GM19238 (cell line): ENCODE measurements around the gene CDK7.

Experiments used
- DNase-seq: peaks from one replicate; pipeline ENCODE4 v3.0.0; 2011; ENCODE audit warnings: low spot score; ENCODE audit not compliant: insufficient read length

The CDK7 gene

GRCh38 chr5:69292306-69292705 is 57.6 kb downstream of the CDK7 start:
- DNase-seq: no peak

GRCh38 chr5:69293882-69294281 is 59.2 kb downstream of the CDK7 start:
- DNase-seq: no peak

GRCh38 chr5:69295088-69295754 is 60.5 kb downstream of the CDK7 start:
- DNase-seq: no peak

DNA sequence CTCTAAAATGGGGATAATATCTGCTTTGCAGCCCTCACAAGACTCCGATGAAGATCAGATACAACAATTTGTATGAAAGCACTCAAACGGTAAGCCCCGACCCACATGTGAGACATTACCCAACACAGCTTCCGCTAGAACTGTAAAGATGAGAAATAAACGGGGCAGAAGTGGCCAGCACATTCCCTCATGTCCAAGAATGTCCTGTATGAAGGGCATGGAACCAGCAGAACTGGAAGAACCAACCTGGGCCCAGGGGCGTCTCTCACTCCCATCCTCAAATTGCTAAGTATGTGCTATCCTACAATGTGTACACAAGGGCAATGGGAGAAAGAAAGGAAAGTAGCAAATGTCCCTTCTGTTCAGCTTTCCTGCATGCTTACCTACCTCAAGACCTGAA is 64.9 kb downstream of the CDK7 start:
- no peak for DNase-seq

DNA sequence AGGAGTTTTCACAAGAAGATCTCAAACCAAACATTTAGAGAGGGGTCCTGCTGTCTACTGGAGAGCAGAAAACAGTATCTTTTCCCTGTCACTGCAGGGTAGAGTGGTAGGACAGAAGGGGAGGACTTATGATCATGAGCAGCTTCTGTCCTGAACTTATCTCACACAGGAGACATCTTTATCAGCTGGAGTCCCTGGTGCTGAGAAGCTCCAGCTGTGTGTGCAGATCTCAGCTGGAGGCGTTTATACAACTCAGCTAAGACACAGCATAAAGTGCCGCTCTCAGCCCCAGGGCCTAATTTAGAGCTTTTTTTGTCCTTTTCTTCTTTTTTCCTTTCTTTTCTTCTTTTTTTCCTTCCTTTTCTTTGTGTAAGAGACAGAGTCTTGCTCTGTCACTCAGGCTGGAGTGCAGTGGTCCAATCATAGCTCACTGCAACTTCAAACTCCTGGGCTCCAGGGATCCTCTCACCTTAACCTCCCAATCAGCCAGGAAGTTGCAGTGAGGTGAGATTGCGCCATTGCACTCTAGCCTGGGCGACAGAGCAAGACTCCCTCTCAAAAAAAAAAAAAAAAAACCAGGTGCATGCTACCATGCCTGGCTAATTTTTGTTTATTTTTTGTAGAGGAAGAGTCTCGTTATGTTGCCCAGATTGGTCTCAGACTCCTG is 66.0 kb downstream of the CDK7 start:
- DNase-seq: no peak

DNA sequence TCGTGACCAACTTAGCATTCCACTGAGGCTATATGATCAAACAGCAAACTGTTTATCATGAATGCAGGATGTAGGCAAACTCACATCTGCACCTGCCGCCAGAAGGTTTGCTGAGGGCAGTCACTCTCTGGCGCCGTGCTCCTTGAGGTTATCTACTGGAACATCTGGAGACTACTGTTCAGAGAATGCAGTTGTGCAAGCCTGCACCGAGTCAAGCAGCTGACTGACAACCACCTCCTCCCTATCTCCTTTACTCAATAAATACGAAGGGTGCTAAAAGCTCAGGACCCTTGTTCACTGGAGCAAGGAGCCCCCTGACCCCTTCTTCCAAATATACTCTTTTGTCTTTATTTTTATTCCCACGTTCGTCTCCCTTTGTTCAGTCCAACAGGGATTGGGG is 70.8 kb downstream of the CDK7 start:
- DNase-seq: no peak

DNA sequence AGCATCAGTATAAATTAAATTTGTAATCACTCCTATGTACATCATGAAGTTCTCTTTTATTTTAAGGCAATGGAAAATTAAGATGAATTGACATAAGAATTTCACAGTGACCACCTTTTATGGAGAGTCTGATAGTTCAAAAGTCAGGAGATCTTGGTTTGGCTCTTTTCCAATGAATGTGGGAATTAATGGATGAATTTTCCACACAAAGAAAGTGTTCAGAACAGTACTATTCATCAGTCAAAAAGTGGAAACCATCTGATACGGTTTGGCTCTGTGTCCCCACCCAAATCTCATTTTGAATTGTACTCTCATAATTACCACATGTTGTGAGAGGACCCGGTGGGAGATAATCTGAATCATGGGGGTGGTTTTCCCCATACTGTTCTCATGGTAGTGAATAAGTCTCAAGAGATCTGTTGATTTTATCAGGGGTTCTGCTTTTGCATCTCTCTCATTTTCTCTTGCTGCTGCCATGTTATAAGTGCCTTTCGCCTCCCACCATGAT is 73.4 kb downstream of the CDK7 start:
- no peak for DNase-seq

DNA sequence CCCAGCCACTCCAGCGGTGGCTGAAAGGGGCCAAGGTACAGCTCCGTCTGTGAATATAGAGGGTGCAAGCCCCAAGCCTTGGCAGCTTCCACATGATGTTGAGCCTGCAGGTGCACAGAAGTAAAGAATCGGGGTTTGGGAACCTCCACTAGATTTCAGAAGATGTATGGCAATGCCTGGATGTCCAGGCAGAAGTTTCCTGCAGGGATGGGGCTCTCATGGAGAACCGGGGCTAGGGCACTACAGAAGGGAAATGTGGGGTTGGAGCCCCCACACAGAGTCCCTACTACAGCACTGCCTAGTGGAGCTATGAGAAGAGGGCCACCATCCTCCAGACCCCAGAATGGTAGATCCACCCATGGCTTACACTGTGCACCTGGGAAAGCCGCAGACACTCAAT is 74.7 kb downstream of the CDK7 start:
- DNase-seq: no peak

DNA sequence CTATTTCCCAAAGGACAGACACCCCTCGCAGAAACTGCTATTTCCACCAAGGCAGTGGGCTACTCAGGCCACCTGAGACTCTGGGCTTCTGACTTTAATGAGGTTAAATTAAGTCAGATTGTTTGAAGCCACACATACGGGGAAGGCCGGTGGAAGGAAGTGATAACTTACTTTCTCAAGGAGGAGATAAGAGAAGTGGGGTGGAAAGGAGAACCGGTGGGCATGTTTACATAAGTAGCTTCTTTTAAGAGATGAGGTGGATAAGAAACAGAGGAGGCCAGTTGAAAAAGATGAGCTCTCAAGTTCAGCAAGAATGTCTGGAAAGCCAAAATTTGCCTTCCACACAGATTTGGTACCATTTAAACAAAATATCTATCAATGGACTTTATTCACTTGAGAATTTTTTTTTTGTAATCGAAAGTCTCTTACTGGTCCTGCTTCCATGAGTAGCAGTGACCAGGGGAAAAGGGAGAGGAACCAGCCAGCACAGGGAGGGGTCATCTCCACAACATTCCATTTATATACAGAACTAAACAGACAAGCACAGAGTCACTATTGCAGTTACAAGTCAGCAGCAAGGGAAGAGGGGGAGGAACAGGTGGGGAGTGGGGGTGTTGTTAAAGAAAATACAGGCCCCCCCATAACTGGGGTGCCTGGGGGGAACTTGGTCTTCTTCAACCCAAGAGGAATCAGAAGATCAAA is 77.9 kb downstream of the CDK7 start:
- DNase-seq: no peak

- no peak for DNase-seq
These were observed 78.7 kb downstream of the CDK7 start for GRCh38 chr5:69313428-69313827.

GRCh38 chr5:69315972-69316371 is 81.3 kb downstream of the CDK7 start:
- no peak for DNase-seq

DNA sequence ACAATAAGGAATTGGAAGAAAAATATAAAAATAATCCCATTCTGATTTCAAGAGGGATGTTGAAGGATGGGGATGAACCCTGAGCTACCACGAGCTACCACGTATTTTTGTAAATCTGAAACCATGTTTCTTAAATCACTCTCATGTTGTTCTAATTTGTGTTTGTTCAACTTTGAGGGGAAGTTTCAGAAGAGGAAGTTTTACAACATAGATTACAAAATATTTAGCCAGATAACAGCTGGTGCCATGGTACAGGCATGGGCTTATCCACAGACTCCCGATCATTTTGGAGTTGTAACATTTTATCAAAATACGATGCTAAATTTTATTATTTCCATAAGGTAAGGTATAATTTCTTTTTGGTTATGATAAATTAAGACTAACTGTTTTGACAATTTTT is 82.7 kb downstream of the CDK7 start:
- DNase-seq: no peak

- no peak for DNase-seq
These were observed 91.7 kb downstream of the CDK7 start for GRCh38 chr5:69326365-69326764.
